Heart right ventricle (tissue), 16 donors: ENCODE data around the gene EPB41L3. TPM values are rescaled to one million over a fixed set of nuclear protein-coding genes. Genes with fewer than 3 reads are reported as not detected.

Experiments
- ATAC-seq, 8 donors: fragments of 200-7000 bp; cut with Tn5 transposase; one replicate each; pipeline ENCODE4 v1.9.1; 2020; ENCODE audit warnings: mild to moderate bottlenecking in 8 of 8, moderate library complexity in 8 of 8, moderate number of reproducible peaks in 1 of 8
- DNase-seq, 2 donors: peaks; one replicate each; pipeline ENCODE4 v3.0.0-alpha.2; 2020
- H3K27ac ChIP-seq, 10 donors: fragments of 200-600 bp; sonication (generic) in 2 of 10; one replicate each; pipeline versions ENCODE4 v1.5.0 to v1.8.0; 2020 to 2022; ENCODE audit warnings: mild to moderate bottlenecking in 3 of 10
- H3K27me3 ChIP-seq, 7 donors: fragments of 200-600 bp; one replicate each; pipeline ENCODE4 v1.8.0; 2021 to 2022; ENCODE audit warnings: mild to moderate bottlenecking in 2 of 7
- H3K36me3 ChIP-seq, 9 donors: fragments of 200-600 bp; sonication (generic) in 1 of 9; one replicate each; pipeline versions ENCODE4 v1.5.0 to v1.8.0; 2020 to 2022; ENCODE audit warnings: mild to moderate bottlenecking in 2 of 9
- H3K4me1 ChIP-seq, 9 donors: fragments of 200-600 bp; sonication (generic) in 1 of 9; one replicate each; pipeline versions ENCODE4 v1.5.0 to v1.8.0; 2020 to 2022; ENCODE audit warnings: mild to moderate bottlenecking in 4 of 9
- H3K4me3 ChIP-seq, 10 donors: fragments of 200-600 bp; sonication (generic) in 2 of 10; one replicate each; pipeline versions ENCODE4 v1.5.0 to v1.8.0; 2020 to 2022; ENCODE audit warnings: mild to moderate bottlenecking in 7 of 10, moderate library complexity in 2 of 10
- H3K9me3 ChIP-seq, 11 donors: fragments of 200-600 bp in 10 of 11; sonication (generic) in 2 of 11; one replicate each; pipeline versions ENCODE4 v1.5.0 to v1.8.0; 2013 to 2022; ENCODE audit warnings: mild to moderate bottlenecking in 2 of 11, control low read depth in 1 of 11, moderate library complexity in 1 of 11
- CTCF ChIP-seq, 9 donors: fragments of 200-600 bp; sonication (generic) in 2 of 9; IDR thresholded peaks; one replicate each; pipeline versions ENCODE4 v1.5.0 to v1.8.0; 2021 to 2022; ENCODE audit warnings: antibody characterized with exemption in 9 of 9, mild to moderate bottlenecking in 5 of 9, moderate library complexity in 1 of 9
- WGBS, 2 donors: extraction: QIAGEN DNeasy Blood & Tissue Kit; methylation state at CpG; one replicate each; pipeline ENCODE4 v1.1.7; 2013; ENCODE audit warnings: inconsistent platforms in 1 of 2; 5-methylcytosine and 5-hydroxymethylcytosine counted together
- intact Hi-C, 10 donors: fragments of 100-400 bp; cut with DNase I; formaldehyde crosslinking; loops; one replicate each; pipeline versions ENCODE4 v1.11.1 to v1.14.2; 2022
- polyA plus RNA-seq, 2 donors: library from polyadenylated mRNA; stranded (reverse); fragments of 200-250 nt; gene quantifications; one replicate each; pipeline ENCODE4 v1.2.3, GENCODE V29; 2013
- total RNA-seq, 10 donors: library from RNA; stranded (reverse); fragmentation: NEBNext Ultra II Directional in 3 of 10; extraction: Animal tissue kit (Norgen Biotek cat#: 25700) in 3 of 10; gene quantifications; one replicate each; pipeline versions ENCODE4 v1.2.1 to v1.2.4, GENCODE V29; 2021 to 2023
- donor health status: Arrhythmogenic right ventricular cardiomyopathy.
- donor health status: ischemic (EF 13 %, LVEDD 7.1; RV severe dilation, severe dysfunction).
- donor health status: healthy with polysubstance abuse.
- donor health status: DM: no; HTN: yes; CAD: no.
- donor health status: DM: no; HTN: no; CAD: no.
- donor health status: ischemic (EF 25% LVEDD 6.9; RV normal size, moderate dysfunction).
- donor health status: ischemic (EF 25% LVEDD 5.7; RV mildly dilated, moderate dysfunction).
- donor health status: healthy.
- donor health status: DM: yes; HTN: yes; CAD: no.
- donor health status: Ischemic cardiomyopathy.
- donor health status: ischemic (EF 35%, LVEDD 5.7; RV mildly dilated, moderate dysfunction).
- donor health status: nonischemic (EF 11% LVEDD 7.7; RV severe dilation, severe dysfunction).
- donor health status: DM: yes; HTN: yes; CAD: no.
- donor health status: PGD.
- donor health status: ischemic (EF 29% LVEDD 5.4; RV normal size, mild dysfunction).
- donor health status: nonischemic (EF 23%, LVEDD 6.1; RV moderate dilation, normal function).

EPB41L3 gene
- total and polyA plus RNA-seq, 12 donors = 2.9 to 29.1 (median 6.3) TPM

GRCh38 chr18:5462227-5462626 is 81.6 kb downstream of the EPB41L3 start:
- 86 to 94% methylated on average over 4 of the region's 4 CpGs for WGBS, 2 donors
- H3K27ac ChIP-seq = peak overlapping the region in 1 of 10 donors; percentile 85
- no peak overlapping the region for H3K4me3 ChIP-seq
- H3K4me1 ChIP-seq = peaks cover 0 to 44% (median 0%) of the 10 kb centered on the region in 9 donors
- intact Hi-C loops = no loop called here
- TF ChIP-seq CTCF (IDR thresholded peaks at IDR 0.05) = no peak
- ATAC-seq (no peak), DNase-seq (no peak)
- peaks cover 0 to 5% (median 0%) of the 10 kb centered on the region in 7 donors for H3K27me3 ChIP-seq
- no peaks in the 10 kb centered on the region for H3K9me3 ChIP-seq
- no peaks in the 10 kb centered on the region for H3K36me3 ChIP-seq

GRCh38 chr18:5461041-5461440 is 82.8 kb downstream of the EPB41L3 start:
- 86 to 91% methylated on average over 3 of the region's 3 CpGs for WGBS, 2 donors
- no peak for TF ChIP-seq CTCF (IDR thresholded peaks at IDR 0.05)
- H3K36me3 ChIP-seq = no peaks in the 10 kb centered on the region
- peaks cover 0 to 5% (median 0%) of the 10 kb centered on the region in 7 donors for H3K27me3 ChIP-seq
- DNase-seq = no peak
- no peak overlapping the region for H3K27ac ChIP-seq
- H3K9me3 ChIP-seq = no peaks in the 10 kb centered on the region
- H3K4me1 ChIP-seq = peaks cover 0 to 48% (median 0%) of the 10 kb centered on the region in 9 donors
- intact Hi-C loops = no loop called here
- no peak overlapping the region for H3K4me3 ChIP-seq
- ATAC-seq = no peak

GRCh38 chr18:5457462-5457957 is 86.3 kb downstream of the EPB41L3 start:
- H3K27ac ChIP-seq = peak overlapping the region in 2 of 10 donors; percentile 46 to 74
- WGBS, 2 donors = 72 to 82% methylated on average over 7 of the region's 7 CpGs
- DNase-seq = no peak

More at GRCh38 chr18:5457462-5457957, 86.3 kb downstream of the EPB41L3 start:
- Histone ChIP-seq H3K27me3 (no peaks in the 10 kb centered on the region), H3K4me1 (peaks cover 0 to 33% (median 0%) of the 10 kb centered on the region in 9 donors), H3K4me3 (no peak overlapping the region), H3K36me3 (no peaks in the 10 kb centered on the region), H3K9me3 (no peaks in the 10 kb centered on the region)
- no peak for ATAC-seq
- intact Hi-C loops = loop anchor here in 3 of 10 donors (5.0 to 10.0 kb wide), 3 partner anchors 87 to 97 kb away; partner anchors contain the start of gene EPB41L3 (in 1 of the 3)
- TF ChIP-seq CTCF (IDR thresholded peaks at IDR 0.05) = no peak
